Measurements from ENCODE around the gene AQP12B. TPM values are rescaled to one million over a fixed set of nuclear protein-coding genes. Genes with fewer than 3 reads are reported as not detected.

AQP12B gene
- total RNA-seq, 2 experiments from 2014 or later = not detected

- H3K4me3 ChIP-seq (ENCODE audit: low read length) = no peak overlapping the region
- intact Hi-C loops (cut with DNase I, micrococcal nuclease) = no loop called here
- no peak overlapping the region for H3K4me3 Mint-ChIP-seq
- no peak for TF ChIP-seq CTCF (IDR thresholded peaks at IDR 0.05)
- H3K36me3 Mint-ChIP-seq (ENCODE audit: low read depth) = no peaks in the 10 kb centered on the region
- peaks cover 0 to 6% of the 10 kb centered on the region in 2 experiments for H3K27me3 ChIP-seq (ENCODE audit: control insufficient read depth in 1 of 2, insufficient read depth in 2 of 2, low read length in 2 of 2)
- ChIA-PET POLR2A (no interaction called here), CTCF (no interaction called here)
- DNase-seq = peak in 1 of 14 experiments; percentile 7
- peaks cover 13% of the 10 kb centered on the region for H3K27me3 Mint-ChIP-seq
- no peak overlapping the region for H3K27ac Mint-ChIP-seq
- ATAC-seq (ENCODE audit: poor library complexity) = no peak
- H3K4me1 Mint-ChIP-seq (ENCODE audit: low read depth) = no peaks in the 10 kb centered on the region
- no peaks in the 10 kb centered on the region for H3K36me3 ChIP-seq (ENCODE audit: insufficient read depth, low read length)
- H3K4me1 ChIP-seq (ENCODE audit: insufficient read depth, low read length) = peaks cover 19% of the 10 kb centered on the region
- H3K9me3 ChIP-seq (ENCODE audit: control insufficient read depth in 1 of 2, insufficient read depth in 1 of 2, low read length in 2 of 2) = peaks cover 0 to 3% of the 10 kb centered on the region in 2 experiments
- H3K9me3 Mint-ChIP-seq = no peaks in the 10 kb centered on the region
- H3K27ac ChIP-seq (ENCODE audit: low read depth in 1 of 2, low read length in 2 of 2) = no peak overlapping the region
Observed at GRCh38 chr2:240645346-240645745, 37.3 kb downstream of the AQP12B start.

- H3K9me3 Mint-ChIP-seq = no peaks in the 10 kb centered on the region
- ChIA-PET CTCF (no interaction called here), POLR2A (no interaction called here)
- Histone ChIP-seq H3K36me3 (ENCODE audit: insufficient read depth, low read length) (no peaks in the 10 kb centered on the region), H3K4me3 (ENCODE audit: low read length) (no peak overlapping the region), H3K27ac (ENCODE audit: low read depth in 1 of 2, low read length in 2 of 2) (no peak overlapping the region), H3K4me1 (ENCODE audit: insufficient read depth, low read length) (peaks cover 19% of the 10 kb centered on the region), H3K9me3 (ENCODE audit: control insufficient read depth in 1 of 2, insufficient read depth in 1 of 2, low read length in 2 of 2) (peaks cover 0 to 8% of the 10 kb centered on the region in 2 experiments), H3K27me3 (ENCODE audit: control insufficient read depth in 1 of 2, insufficient read depth in 2 of 2, low read length in 2 of 2) (peaks cover 0 to 6% of the 10 kb centered on the region in 2 experiments)
- no peak for TF ChIP-seq CTCF (IDR thresholded peaks at IDR 0.05)
- H3K27ac Mint-ChIP-seq = no peak overlapping the region
- H3K4me1 Mint-ChIP-seq (ENCODE audit: low read depth) = no peaks in the 10 kb centered on the region
- no peak overlapping the region for H3K4me3 Mint-ChIP-seq
- no peaks in the 10 kb centered on the region for H3K36me3 Mint-ChIP-seq (ENCODE audit: low read depth)
- ATAC-seq (ENCODE audit: poor library complexity) (no peak), DNase-seq (peak in 1 of 14 experiments; percentile 37)
- intact Hi-C loops (cut with DNase I, micrococcal nuclease) = no loop called here
- H3K27me3 Mint-ChIP-seq = peaks cover 10% of the 10 kb centered on the region
Observed at GRCh38 chr2:240644859-240645301, 37.8 kb downstream of the AQP12B start.

- Mint-ChIP-seq H3K9me3 (no peaks in the 10 kb centered on the region), H3K27ac (no peak overlapping the region), H3K4me1 (ENCODE audit: low read depth) (no peaks in the 10 kb centered on the region), H3K4me3 (no peak overlapping the region), H3K27me3 (peaks cover 6% of the 10 kb centered on the region), H3K36me3 (ENCODE audit: low read depth) (no peaks in the 10 kb centered on the region)
- no peak for ATAC-seq (ENCODE audit: poor library complexity)
- Histone ChIP-seq H3K27me3 (ENCODE audit: control insufficient read depth in 1 of 2, insufficient read depth in 2 of 2, low read length in 2 of 2) (peaks cover 0 to 6% of the 10 kb centered on the region in 2 experiments), H3K27ac (ENCODE audit: low read depth in 1 of 2, low read length in 2 of 2) (no peak overlapping the region), H3K4me3 (ENCODE audit: low read length) (no peak overlapping the region), H3K4me1 (ENCODE audit: insufficient read depth, low read length) (peaks cover 19% of the 10 kb centered on the region), H3K9me3 (ENCODE audit: control insufficient read depth in 1 of 2, insufficient read depth in 1 of 2, low read length in 2 of 2) (peaks cover 0 to 13% of the 10 kb centered on the region in 2 experiments), H3K36me3 (ENCODE audit: insufficient read depth, low read length) (no peaks in the 10 kb centered on the region)
- intact Hi-C loops (cut with DNase I, micrococcal nuclease) = no loop called here
- peak in 1 of 14 experiments; percentile 5 for DNase-seq
- TF ChIP-seq CTCF (IDR thresholded peaks at IDR 0.05) = no peak
- ChIA-PET CTCF (no interaction called here), POLR2A (no interaction called here)
Observed at GRCh38 chr2:240644171-240644651, 38.5 kb downstream of the AQP12B start.

Measured in CD4-positive, alpha-beta T cell (primary cell).